Testis (tissue), 2 donors: Measurements from ENCODE around the gene TMEM61.

Experiments used
- CTCF ChIP-seq, 3 experiments: fragments of 450-650 bp in 2 of 3; fragments of 200-600 bp in 1 of 3; sonication (generic) in 1 of 3; IDR thresholded peaks; one replicate each; pipeline ENCODE4 v1.5.1; 2016 to 2019; ENCODE audit warnings: antibody characterized with exemption in 3 of 3, mild to moderate bottlenecking in 2 of 3, moderate library complexity in 1 of 3
- POLR2A ChIP-seq: fragments of 450-650 bp; IDR thresholded peaks from one replicate; pipeline ENCODE4 v1.6.1; 2017; ENCODE audit warnings: antibody characterized with exemption, mild to moderate bottlenecking, moderate library complexity

GRCh38 chr1:54947540-54947939 lies 32.9 kb upstream of the TMEM61 start:
- TF ChIP-seq CTCF (IDR thresholded peaks at IDR 0.05): no peak
- TF ChIP-seq POLR2A: no peak
